ENCODE results near the gene RYR2.

Gene RYR2

DNA sequence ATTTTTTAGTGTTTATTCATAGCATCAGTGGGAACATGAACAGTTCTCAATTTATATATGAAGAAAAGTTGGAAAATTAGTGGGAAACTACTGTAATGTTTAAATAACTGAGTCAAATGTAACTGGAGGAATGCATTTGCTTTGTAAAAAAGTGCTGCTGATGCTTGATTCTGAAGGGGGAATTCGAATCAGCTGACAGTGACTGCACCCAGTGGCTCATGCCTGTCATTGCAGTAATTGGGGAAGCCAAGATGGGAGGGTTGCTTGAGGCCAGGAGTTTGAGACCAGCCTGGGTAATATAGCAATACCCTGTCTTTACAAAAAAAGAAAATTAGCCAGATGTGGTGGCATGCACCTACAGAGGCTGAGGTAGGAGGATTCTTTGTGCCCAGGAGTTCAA, 450.4 kb downstream of the RYR2 start (continued):
- TF ChIP-seq ZNF565 (CRISPR knock-in tag; conservative IDR thresholded peaks at IDR 0.05; ENCODE audit: low read depth) = no peak
- no peak for TF ChIP-seq ARNTL (CRISPR knock-in tag; IDR thresholded peaks at IDR 0.05; ENCODE audit: borderline replicate concordance, low read depth)
- TF ChIP-seq ZFP30 (CRISPR knock-in tag; IDR thresholded peaks at IDR 0.05) = no peak
- TF ChIP-seq CREB5 (CRISPR knock-in tag; IDR thresholded peaks at IDR 0.05; ENCODE audit: low read depth) = no peak
- TF ChIP-seq GLIS3 (CRISPR knock-in tag; IDR thresholded peaks at IDR 0.05) = no peak
- TF ChIP-seq ESRRG (CRISPR knock-in tag; IDR thresholded peaks at IDR 0.05) = no peak

DNA sequence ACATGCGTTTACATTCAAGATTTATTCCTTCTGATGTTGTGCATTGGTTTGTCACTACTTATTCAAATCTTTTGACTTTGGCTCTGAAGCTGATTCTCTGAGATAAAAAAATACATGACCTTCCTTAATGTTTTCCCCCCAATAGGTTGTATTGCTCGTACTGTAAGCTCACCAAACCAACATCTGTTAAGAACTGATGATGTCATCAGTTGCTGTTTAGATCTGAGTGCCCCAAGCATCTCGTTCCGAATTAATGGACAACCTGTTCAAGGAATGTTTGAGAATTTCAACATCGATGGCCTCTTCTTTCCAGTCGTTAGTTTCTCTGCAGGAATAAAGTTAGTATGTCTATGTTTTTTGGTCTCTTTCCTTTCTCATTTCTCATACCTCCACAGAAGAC, 458.6 kb downstream of the RYR2 start:
- TF ChIP-seq TSHZ2 (CRISPR knock-in tag; IDR thresholded peaks at IDR 0.05) (no peak), ZNF565 (CRISPR knock-in tag; conservative IDR thresholded peaks at IDR 0.05; ENCODE audit: low read depth) (no peak), ZFP3 (CRISPR knock-in tag; IDR thresholded peaks at IDR 0.05) (no peak), GLIS3 (CRISPR knock-in tag; IDR thresholded peaks at IDR 0.05) (no peak), ZNF8 (CRISPR knock-in tag; IDR thresholded peaks at IDR 0.05) (no peak), BACH2 (CRISPR knock-in tag; IDR thresholded peaks at IDR 0.05; ENCODE audit: borderline replicate concordance) (no peak), TOX (CRISPR knock-in tag; IDR thresholded peaks at IDR 0.05; ENCODE audit: borderline replicate concordance) (no peak), CREB5 (CRISPR knock-in tag; IDR thresholded peaks at IDR 0.05; ENCODE audit: low read depth) (no peak), PPARA (CRISPR knock-in tag; IDR thresholded peaks at IDR 0.05; ENCODE audit: borderline replicate concordance) (no peak), ZNF70 (CRISPR knock-in tag; IDR thresholded peaks at IDR 0.05) (no peak), SNAI2 (CRISPR knock-in tag; IDR thresholded peaks at IDR 0.05) (no peak), ARNTL (CRISPR knock-in tag; IDR thresholded peaks at IDR 0.05; ENCODE audit: borderline replicate concordance, low read depth) (no peak), ZFP30 (CRISPR knock-in tag; IDR thresholded peaks at IDR 0.05) (no peak)
- TF ChIP-seq, protein P1, sequence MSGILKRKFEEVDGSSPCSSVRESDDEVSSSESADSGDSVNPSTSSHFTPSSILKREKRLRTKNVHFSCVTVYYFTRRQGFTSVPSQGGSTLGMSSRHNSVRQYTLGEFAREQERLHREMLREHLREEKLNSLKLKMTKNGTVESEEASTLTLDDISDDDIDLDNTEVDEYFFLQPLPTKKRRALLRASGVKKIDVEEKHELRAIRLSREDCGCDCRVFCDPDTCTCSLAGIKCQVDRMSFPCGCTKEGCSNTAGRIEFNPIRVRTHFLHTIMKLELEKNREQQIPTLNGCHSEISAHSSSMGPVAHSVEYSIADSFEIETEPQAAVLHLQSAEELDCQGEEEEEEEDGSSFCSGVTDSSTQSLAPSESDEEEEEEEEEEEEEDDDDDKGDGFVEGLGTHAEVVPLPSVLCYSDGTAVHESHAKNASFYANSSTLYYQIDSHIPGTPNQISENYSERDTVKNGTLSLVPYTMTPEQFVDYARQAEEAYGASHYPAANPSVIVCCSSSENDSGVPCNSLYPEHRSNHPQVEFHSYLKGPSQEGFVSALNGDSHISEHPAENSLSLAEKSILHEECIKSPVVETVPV (CRISPR knock-in tag; IDR thresholded peaks at IDR 0.05) = no peak
- TF ChIP-seq, protein P2, sequence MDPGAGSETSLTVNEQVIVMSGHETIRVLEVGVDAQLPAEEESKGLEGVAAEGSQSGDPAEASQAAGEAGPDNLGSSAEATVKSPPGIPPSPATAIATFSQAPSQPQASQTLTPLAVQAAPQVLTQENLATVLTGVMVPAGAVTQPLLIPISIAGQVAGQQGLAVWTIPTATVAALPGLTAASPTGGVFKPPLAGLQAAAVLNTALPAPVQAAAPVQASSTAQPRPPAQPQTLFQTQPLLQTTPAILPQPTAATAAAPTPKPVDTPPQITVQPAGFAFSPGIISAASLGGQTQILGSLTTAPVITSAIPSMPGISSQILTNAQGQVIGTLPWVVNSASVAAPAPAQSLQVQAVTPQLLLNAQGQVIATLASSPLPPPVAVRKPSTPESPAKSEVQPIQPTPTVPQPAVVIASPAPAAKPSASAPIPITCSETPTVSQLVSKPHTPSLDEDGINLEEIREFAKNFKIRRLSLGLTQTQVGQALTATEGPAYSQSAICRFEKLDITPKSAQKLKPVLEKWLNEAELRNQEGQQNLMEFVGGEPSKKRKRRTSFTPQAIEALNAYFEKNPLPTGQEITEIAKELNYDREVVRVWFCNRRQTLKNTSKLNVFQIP (CRISPR knock-in tag; IDR thresholded peaks at IDR 0.05; ENCODE audit: borderline replicate concordance, low read depth) = no peak
- ATAC-seq = no peak

- no peak for TF ChIP-seq ESRRG (CRISPR knock-in tag; IDR thresholded peaks at IDR 0.05)
- no peak for TF ChIP-seq PATZ1 (CRISPR knock-in tag; IDR thresholded peaks at IDR 0.05; ENCODE audit: borderline replicate concordance)
- no peak for TF ChIP-seq TOX (CRISPR knock-in tag; IDR thresholded peaks at IDR 0.05; ENCODE audit: borderline replicate concordance)
- no peak for TF ChIP-seq TSHZ2 (CRISPR knock-in tag; IDR thresholded peaks at IDR 0.05)
- no peak for TF ChIP-seq ZNF8 (CRISPR knock-in tag; IDR thresholded peaks at IDR 0.05)
- TF ChIP-seq PPARA (CRISPR knock-in tag; IDR thresholded peaks at IDR 0.05; ENCODE audit: borderline replicate concordance) = no peak
- no peak for TF ChIP-seq ZNF565 (CRISPR knock-in tag; conservative IDR thresholded peaks at IDR 0.05; ENCODE audit: low read depth)
- TF ChIP-seq SNAI2 (CRISPR knock-in tag; IDR thresholded peaks at IDR 0.05) = no peak
- no peak for ATAC-seq
Observed at GRCh38 chr1:237503292-237503691, 461.3 kb downstream of the RYR2 start.
